WTC11 (cell line): ENCODE measurements around the gene ITGA5. TPM values are rescaled to one million over a fixed set of nuclear protein-coding genes. Genes with fewer than 3 reads are reported as not detected.

Experiments
- ATAC-seq: fragments of 200-7000 bp; cut with Tn5 transposase; 2 replicates; pipeline ENCODE4 v1.10.0; 2021; ENCODE audit warnings: mild to moderate bottlenecking, moderate library complexity
- CTCF ChIA-PET: fragments of 300-600 bp; sonication (Branson Sonifier 250); formaldehyde crosslinking; loops from one replicate; lab custom pipeline; 2021; ENCODE audit warnings: antibody characterized with exemption; lab: Charles Lee
- POLR2A ChIA-PET: fragments of 350-600 bp; sonication (Branson Sonifier 250); formaldehyde crosslinking; loops from one replicate; lab custom pipeline; 2021; ENCODE audit warnings: antibody characterized with exemption; lab: Charles Lee
- DNase-seq: peaks from one replicate; pipeline ENCODE4 v3.0.0; 2021; ENCODE audit warnings: low spot score
- H3K27ac Mint-ChIP-seq: 2 replicates; pipeline ENCODE4 v1.8.0; 2021; ENCODE audit warnings: mixed read lengths
- H3K27me3 Mint-ChIP-seq: 2 replicates; pipeline ENCODE4 v1.8.0; 2021; ENCODE audit warnings: low read depth, mild to moderate bottlenecking, moderate library complexity, mixed read lengths
- H3K36me3 Mint-ChIP-seq: 2 replicates; pipeline ENCODE4 v1.8.0; 2021; ENCODE audit warnings: mixed read lengths
- H3K4me1 Mint-ChIP-seq: 2 replicates; pipeline ENCODE4 v1.8.0; 2022; ENCODE audit warnings: mixed read lengths
- H3K4me3 Mint-ChIP-seq: 2 replicates; pipeline ENCODE4 v1.8.0; 2021; ENCODE audit warnings: mild to moderate bottlenecking, moderate library complexity, mixed read lengths
- H3K9me3 Mint-ChIP-seq: 2 replicates; pipeline ENCODE4 v1.8.0; 2021; ENCODE audit warnings: mixed read lengths
- ARID4B ChIP-seq: sonication (generic); formaldehyde crosslinking; IDR thresholded peaks from 2 replicates; pipeline ENCODE4 v1.8.0; 2023; ENCODE audit warnings: missing genetic modification reagents, mild to moderate bottlenecking, borderline replicate concordance
- ATF1 ChIP-seq: sonication (generic); formaldehyde crosslinking; IDR thresholded peaks from 2 replicates; pipeline ENCODE4 v1.8.1; 2023; ENCODE audit warnings: mild to moderate bottlenecking, moderate library complexity, missing genetic modification reagents
- CREM ChIP-seq: sonication (generic); formaldehyde crosslinking; IDR thresholded peaks from 2 replicates; pipeline ENCODE4 v1.8.1; 2022; ENCODE audit warnings: mild to moderate bottlenecking, missing genetic modification reagents, moderate library complexity
- FOXK1 ChIP-seq: sonication (generic); formaldehyde crosslinking; IDR thresholded peaks from 2 replicates; pipeline ENCODE4 v1.8.0; 2022; ENCODE audit warnings: mild to moderate bottlenecking, moderate library complexity, missing genetic modification reagents
- GABPB1 ChIP-seq: sonication (generic); formaldehyde crosslinking; IDR thresholded peaks from 2 replicates; pipeline ENCODE4 v1.8.1; 2023; ENCODE audit warnings: mild to moderate bottlenecking, missing genetic modification reagents
- GRHL2 ChIP-seq: fragments of 250-450 bp; sonication (Bioruptor Pico); IDR thresholded peaks from 2 replicates; pipeline ENCODE4 v1.8.0; 2022; ENCODE audit warnings: mild to moderate bottlenecking, moderate library complexity; ENCODE audit not compliant: insufficient replicate concordance, severe bottlenecking
- GTF2I ChIP-seq: fragments of 250-450 bp; sonication (Bioruptor Pico); conservative IDR thresholded peaks from 2 replicates; pipeline ENCODE4 v1.4.0; 2021; ENCODE audit warnings: mild to moderate bottlenecking
- HMGA2 ChIP-seq: fragments of 250-450 bp; sonication (Bioruptor Pico); IDR thresholded peaks from 2 replicates; pipeline ENCODE4 v1.4.0; 2021; ENCODE audit warnings: mild to moderate bottlenecking, moderate library complexity
- NFYB ChIP-seq: sonication (generic); formaldehyde crosslinking; conservative IDR thresholded peaks from 2 replicates; pipeline ENCODE4 v1.8.0; 2022; ENCODE audit warnings: low read depth, missing genetic modification reagents
- TCF7 ChIP-seq: sonication (generic); formaldehyde crosslinking; IDR thresholded peaks from 2 replicates; pipeline ENCODE4 v1.8.0; 2022; ENCODE audit warnings: mild to moderate bottlenecking, low read depth, missing genetic modification reagents, moderate library complexity
- TP53 ChIP-seq: sonication (generic); formaldehyde crosslinking; IDR thresholded peaks from 2 replicates; pipeline ENCODE4 v1.8.1; 2023; ENCODE audit warnings: mild to moderate bottlenecking, missing genetic modification reagents
- USF2 ChIP-seq: sonication (generic); formaldehyde crosslinking; IDR thresholded peaks from 2 replicates; pipeline ENCODE4 v1.8.1; 2023; ENCODE audit warnings: mild to moderate bottlenecking, missing genetic modification reagents, moderate library complexity
- ZNF263 ChIP-seq: sonication (generic); formaldehyde crosslinking; IDR thresholded peaks from 2 replicates; pipeline ENCODE4 v1.8.1; 2022; ENCODE audit warnings: low read depth, mild to moderate bottlenecking, moderate library complexity, missing genetic modification reagents
- ZNF317 ChIP-seq: sonication (generic); formaldehyde crosslinking; IDR thresholded peaks from 2 replicates; pipeline ENCODE4 v1.8.1; 2023; ENCODE audit warnings: low read depth, mild to moderate bottlenecking, moderate library complexity, missing genetic modification reagents, borderline replicate concordance
- ZNF416 ChIP-seq: fragments of 250-450 bp; sonication (Bioruptor Pico); IDR thresholded peaks from 2 replicates; pipeline ENCODE4 v1.9.0; 2021; ENCODE audit warnings: mild to moderate bottlenecking, inconsistent platforms
- total RNA-seq: library from RNA; stranded (reverse); gene quantifications from 3 replicates; pipeline ENCODE4 v1.2.3, GENCODE V29; 2021
- TF ChIP-seq, protein P1 (sequence below): sonication (generic); formaldehyde crosslinking; IDR thresholded peaks from 2 replicates; pipeline ENCODE4 v1.8.1; 2023; ENCODE audit warnings: mild to moderate bottlenecking, missing genetic modification reagents
- TF ChIP-seq, protein P2 (sequence below): sonication (generic); formaldehyde crosslinking; IDR thresholded peaks from 2 replicates; pipeline ENCODE4 v1.8.1; 2022; ENCODE audit warnings: low read depth, mild to moderate bottlenecking, moderate library complexity, missing genetic modification reagents, borderline replicate concordance
- TF ChIP-seq, protein P3 (sequence below): fragments of 250-450 bp; sonication (Bioruptor Pico); IDR thresholded peaks from 2 replicates; pipeline ENCODE4 v1.9.0; 2021; ENCODE audit warnings: mild to moderate bottlenecking
- TF ChIP-seq, protein P4 (sequence below): sonication (generic); formaldehyde crosslinking; IDR thresholded peaks from 2 replicates; pipeline ENCODE4 v1.8.0; 2022; ENCODE audit warnings: mild to moderate bottlenecking, missing genetic modification reagents

The ITGA5 gene
- total RNA-seq, 1 experiment from 2014 or later, result 21.9 TPM

GRCh38 chr12:54439096-54439495 is 20.0 kb upstream of the ITGA5 start (continued):
- TF ChIP-seq, protein P1, sequence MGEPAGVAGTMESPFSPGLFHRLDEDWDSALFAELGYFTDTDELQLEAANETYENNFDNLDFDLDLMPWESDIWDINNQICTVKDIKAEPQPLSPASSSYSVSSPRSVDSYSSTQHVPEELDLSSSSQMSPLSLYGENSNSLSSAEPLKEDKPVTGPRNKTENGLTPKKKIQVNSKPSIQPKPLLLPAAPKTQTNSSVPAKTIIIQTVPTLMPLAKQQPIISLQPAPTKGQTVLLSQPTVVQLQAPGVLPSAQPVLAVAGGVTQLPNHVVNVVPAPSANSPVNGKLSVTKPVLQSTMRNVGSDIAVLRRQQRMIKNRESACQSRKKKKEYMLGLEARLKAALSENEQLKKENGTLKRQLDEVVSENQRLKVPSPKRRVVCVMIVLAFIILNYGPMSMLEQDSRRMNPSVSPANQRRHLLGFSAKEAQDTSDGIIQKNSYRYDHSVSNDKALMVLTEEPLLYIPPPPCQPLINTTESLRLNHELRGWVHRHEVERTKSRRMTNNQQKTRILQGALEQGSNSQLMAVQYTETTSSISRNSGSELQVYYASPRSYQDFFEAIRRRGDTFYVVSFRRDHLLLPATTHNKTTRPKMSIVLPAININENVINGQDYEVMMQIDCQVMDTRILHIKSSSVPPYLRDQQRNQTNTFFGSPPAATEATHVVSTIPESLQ (CRISPR knock-in tag), result no peak
- TF ChIP-seq NFYB, result no peak
- TF ChIP-seq USF2 (CRISPR knock-in tag), result no peak
- TF ChIP-seq GABPB1 (CRISPR knock-in tag), result no peak
- no peak for TF ChIP-seq TCF7 (CRISPR knock-in tag)
- no peak for TF ChIP-seq ZNF317 (CRISPR knock-in tag)
- no peak for TF ChIP-seq ATF1 (CRISPR knock-in tag)
- no peak for TF ChIP-seq FOXK1

GRCh38 chr12:54438517-54438916 is 19.5 kb upstream of the ITGA5 start:
- Mint-ChIP-seq H3K4me3 (no peak overlapping the region), H3K27me3 (peaks cover 95% of the 10 kb centered on the region), H3K36me3 (no peaks in the 10 kb centered on the region), H3K4me1 (peaks cover 7% of the 10 kb centered on the region), H3K9me3 (no peaks in the 10 kb centered on the region), H3K27ac (no peak overlapping the region)
- DNase-seq (no peak), ATAC-seq (no peak)
- TF ChIP-seq GTF2I (CRISPR knock-in tag) (no peak), GRHL2 (CRISPR knock-in tag) (no peak), ZNF263 (CRISPR knock-in tag) (no peak), CREM (CRISPR knock-in tag) (no peak), ARID4B (CRISPR knock-in tag) (no peak), ATF1 (CRISPR knock-in tag) (no peak), HMGA2 (CRISPR knock-in tag) (no peak), ZNF416 (CRISPR knock-in tag) (no peak), TP53 (CRISPR knock-in tag) (no peak)
- TF ChIP-seq, protein P2, sequence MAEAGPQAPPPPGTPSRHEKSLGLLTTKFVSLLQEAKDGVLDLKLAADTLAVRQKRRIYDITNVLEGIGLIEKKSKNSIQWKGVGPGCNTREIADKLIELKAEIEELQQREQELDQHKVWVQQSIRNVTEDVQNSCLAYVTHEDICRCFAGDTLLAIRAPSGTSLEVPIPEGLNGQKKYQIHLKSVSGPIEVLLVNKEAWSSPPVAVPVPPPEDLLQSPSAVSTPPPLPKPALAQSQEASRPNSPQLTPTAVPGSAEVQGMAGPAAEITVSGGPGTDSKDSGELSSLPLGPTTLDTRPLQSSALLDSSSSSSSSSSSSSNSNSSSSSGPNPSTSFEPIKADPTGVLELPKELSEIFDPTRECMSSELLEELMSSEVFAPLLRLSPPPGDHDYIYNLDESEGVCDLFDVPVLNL (CRISPR knock-in tag), result no peak
- TF ChIP-seq, protein P3, sequence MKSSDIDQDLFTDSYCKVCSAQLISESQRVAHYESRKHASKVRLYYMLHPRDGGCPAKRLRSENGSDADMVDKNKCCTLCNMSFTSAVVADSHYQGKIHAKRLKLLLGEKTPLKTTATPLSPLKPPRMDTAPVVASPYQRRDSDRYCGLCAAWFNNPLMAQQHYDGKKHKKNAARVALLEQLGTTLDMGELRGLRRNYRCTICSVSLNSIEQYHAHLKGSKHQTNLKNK (CRISPR knock-in tag), result no peak
- TF ChIP-seq, protein P4, sequence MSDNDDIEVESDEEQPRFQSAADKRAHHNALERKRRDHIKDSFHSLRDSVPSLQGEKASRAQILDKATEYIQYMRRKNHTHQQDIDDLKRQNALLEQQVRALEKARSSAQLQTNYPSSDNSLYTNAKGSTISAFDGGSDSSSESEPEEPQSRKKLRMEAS (CRISPR knock-in tag), result no peak
- CTCF ChIA-PET, result interaction anchor here (0.5 to 14.2 kb wide), 14 partner anchors 8 to 127 kb away, joined by 3 to 361 read pairs (median 10); no protein-coding TSS in a partner anchor
- POLR2A ChIA-PET, result interaction anchor here (1.8 kb wide), 1 partner anchor 10 kb away, joined by 4 read pairs; no protein-coding TSS in a partner anchor
